GM18907 (cell line): Measurements from ENCODE around the gene RAP1GAP2.
"Not testable (repeated sequence)": the region's sequence is repeated elsewhere in the genome, so short reads cannot be mapped to it uniquely, and the experiment has no call there.

Experiments
- ATAC-seq: cut with Tn5 transposase; IDR thresholded peaks from one replicate; pipeline ENCODE4 v1.9.1; 2021; ENCODE audit warnings: mild to moderate bottlenecking, moderate library complexity; ENCODE audit not compliant: unreplicated experiment

The RAP1GAP2 gene

DNA sequence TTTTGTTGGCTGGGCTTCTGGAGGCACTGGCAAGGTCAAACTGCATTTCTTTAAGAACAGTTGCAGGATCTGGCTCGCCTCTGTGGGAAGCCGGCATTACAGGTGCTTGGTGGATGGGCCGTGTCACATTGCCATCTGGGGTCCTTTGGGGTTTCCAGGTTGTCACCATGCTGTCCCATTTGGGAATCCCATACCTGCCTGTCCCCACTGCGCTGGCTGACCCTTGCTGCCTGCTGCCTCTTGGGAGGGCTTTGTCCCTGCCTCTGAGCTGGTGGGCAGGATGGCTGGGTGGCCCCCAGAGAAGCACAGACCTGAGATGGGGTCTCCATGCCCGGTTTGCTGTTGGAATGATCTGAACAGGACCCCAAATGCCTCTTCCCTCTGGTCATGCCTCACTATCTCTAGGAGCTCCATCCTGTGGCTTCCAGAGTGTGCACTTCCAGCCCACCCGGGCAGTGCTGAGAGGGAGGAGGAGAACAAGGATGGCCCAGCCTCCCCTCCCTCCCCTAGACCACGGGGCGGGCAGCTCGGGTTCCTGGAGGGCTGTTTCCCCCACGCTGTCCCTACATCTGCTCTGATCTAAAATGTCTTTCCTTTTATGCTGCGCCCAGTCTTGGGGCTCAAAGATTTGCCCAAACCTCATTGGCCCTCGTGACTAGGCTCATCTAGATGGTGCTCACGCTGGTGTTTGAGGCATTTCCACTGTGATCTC lies 239.2 kb downstream of the RAP1GAP2 start:
- ATAC-seq, result no peak

DNA sequence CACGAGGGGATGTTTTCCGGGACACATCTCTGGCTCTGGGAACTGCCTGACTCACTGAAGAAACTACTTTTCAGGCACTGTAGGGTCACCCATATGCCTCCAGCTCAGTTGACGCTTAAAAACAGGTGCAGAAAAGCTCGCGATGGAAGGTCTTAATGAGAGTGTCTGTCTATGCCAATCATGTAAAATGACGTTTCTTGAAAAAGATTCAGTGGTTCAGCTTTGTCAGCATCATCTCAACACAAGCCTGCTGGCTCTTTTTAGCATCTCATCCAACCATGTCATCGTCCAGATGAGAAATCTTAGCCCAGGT lies 239.7 kb downstream of the RAP1GAP2 start:
- ATAC-seq, result no peak

DNA sequence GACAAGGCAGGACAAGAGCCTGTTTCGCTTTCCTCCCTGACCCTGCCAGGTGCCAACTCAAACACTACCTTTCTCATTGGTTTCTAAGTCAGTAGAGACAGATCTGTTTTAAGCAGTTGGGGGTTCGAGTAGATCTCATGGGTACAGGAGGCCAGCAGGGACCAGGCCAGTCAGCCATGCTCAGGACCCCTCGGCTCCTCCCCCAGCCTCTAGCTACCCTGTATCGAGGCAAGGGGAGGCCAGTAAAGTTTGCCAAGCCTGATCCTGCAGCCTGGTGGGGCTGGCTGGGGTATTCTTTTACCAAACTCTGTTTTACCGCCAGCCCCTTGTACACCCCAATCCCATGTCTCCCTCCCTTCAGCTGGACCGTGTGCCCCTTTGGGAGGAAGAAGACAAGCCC lies 240.6 kb downstream of the RAP1GAP2 start:
- no peak for ATAC-seq

DNA sequence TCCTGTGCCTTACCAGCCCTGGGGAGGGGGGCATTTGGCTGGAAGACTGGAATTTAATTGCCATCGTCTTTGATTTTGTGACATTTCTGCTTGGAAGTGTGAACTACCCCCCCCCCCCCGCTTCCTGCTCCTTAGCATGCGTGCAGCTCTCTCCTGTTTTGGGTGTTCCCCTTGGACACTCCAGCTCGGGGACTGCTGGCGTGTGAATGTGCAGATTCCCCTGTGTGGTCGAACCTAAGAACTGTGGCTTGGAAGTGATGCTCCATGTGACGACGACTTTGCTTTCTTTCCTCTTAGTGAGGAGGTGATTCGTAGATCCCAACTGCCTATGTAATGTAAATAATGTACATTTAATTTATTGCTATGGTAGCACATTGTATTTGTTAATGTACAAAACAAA lies 241.0 kb downstream of the RAP1GAP2 start:
- no peak for ATAC-seq

DNA sequence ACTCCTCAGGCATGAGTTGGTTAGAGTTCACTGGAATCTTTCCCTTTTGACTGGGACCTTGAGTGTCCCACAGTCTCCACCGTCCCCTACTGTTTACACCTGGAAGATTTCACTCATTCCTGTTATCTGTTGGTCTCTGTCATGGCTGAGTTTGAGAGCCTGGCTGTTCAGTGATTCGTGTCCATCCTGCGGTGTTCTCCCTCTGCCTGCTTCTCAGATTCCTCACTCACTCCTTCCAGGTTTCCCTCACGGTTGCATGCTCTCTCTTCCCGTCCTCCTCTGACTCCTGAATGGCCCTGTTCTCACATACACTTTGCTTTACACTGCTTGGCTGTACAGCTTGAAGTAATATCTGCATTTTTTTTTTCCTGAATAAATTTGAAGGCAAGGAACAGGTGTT lies 242.7 kb downstream of the RAP1GAP2 start:
- ATAC-seq, result no peak

DNA sequence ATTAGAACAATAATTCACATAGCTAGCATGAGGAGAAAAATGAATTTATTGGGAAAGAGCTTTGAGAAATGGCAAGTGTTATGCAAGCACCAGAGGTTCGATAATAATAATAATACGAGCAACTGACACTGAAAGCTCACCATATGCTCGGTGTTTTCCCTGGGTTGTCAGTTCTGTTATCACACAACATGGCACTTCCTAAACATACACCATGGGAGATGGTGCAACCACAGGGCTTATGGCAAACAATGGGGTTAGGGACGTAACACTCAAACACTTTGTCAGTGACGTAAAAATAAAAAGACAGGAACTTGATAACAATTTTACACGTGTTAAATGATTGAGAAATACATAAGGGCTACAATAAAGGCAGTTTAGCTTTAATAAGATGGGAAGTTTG lies 243.5 kb downstream of the RAP1GAP2 start:
- ATAC-seq, result no peak

DNA sequence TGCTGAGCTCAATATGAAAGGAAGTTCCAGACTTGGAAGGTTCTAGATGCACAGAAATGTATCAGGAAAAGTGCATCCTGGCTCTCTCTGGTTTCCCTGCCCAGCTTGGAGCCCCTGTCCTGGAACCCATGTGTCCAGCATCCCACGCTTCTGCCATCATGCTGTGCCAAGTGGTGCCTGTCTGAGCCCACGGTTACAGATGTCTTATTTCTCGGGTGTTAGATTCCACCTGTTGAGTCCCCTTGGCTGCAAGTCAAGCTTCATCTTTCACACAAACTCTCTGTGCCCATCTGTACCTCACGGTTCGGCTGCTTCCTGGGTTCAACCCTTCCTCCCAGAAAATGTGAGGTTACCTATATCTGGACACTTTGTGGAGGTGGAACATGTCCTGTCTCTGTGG lies 244.6 kb downstream of the RAP1GAP2 start:
- ATAC-seq, result no peak

DNA sequence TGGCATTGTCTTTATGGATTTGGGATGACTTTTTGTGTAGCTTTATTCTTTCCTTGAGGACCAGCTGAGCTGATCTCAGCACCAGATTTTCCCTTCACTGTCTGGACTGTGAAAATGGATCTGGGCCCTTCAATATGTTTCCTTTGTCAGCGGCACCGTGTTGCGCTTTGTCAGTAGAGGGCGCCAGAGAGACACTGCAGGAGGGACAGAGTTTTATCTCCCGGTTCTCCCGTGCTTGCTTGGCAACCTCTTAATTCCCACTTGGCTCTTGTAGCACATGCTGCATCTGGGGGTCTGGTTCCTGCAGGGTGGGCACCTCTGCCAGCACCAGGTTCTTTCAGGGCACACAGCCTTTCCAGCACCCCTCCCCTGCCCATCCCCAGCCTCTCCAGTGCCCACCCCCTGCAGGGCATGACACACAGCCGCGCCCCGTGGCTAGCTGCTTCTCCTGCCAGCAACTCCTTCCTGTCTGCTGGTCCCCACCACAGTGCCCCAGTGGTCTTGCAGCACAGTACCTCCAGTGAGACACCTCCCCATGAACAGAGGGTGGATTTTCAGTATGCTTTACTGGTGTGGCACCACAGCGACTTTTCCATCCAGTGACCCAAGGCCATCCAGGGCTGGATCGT lies 247.6 kb downstream of the RAP1GAP2 start:
- no peak for ATAC-seq

DNA sequence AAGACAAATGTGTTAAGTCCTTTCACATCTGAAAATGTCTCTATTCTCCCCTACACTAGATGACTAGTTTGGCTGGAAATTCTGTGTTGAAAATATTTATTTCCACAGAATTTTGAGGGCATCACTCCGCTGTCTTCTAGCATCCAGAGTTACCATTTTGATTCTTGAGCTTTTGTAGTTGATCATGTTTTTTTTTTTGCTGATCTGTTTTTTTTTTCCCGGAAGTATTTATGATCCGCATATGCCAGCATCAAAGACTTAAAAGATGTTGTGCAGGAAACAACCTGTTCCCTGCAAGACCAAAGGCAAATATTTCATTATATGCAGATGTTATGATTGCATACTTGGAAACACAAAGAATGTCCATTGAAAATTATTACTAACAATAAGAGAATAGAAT lies 250.5 kb downstream of the RAP1GAP2 start:
- no peak for ATAC-seq

DNA sequence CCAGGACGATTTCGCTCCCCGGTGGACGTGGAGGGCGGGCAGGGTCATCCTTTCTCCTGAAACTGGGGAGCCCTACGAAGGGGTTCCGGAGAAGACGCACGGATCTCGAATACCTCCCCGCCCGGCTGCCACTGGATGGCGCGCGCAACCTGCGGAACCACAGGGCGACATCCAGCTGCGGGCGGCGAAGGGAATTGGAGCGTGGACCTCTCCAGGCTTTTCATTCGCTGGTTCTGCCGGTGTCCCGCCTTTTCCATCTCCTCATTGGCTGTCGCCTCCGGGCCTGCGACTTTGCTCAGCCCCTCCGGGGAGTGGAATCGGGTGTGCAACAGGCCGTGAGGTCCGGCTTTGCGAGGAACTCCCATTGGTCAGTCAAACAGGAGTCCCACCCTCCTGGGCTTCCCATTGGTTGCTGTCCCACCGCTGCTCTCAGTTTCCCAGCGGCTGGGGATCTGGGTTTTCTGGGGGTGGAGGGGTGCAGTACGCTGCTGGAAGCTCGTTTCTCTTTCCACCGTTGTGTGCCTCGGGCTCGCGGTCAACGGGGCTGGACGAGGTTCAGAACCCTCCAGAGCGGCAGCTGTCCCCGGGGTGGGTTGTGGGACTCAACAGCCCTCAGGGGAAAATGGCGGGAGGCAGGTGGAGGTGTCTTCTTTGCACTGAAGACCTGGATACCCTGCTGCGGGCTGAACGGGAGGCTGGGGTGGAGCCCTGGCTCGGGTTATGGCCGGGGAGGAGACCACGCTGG lies 252.7 kb downstream of the RAP1GAP2 start:
- ATAC-seq, result peak; percentile 97

DNA sequence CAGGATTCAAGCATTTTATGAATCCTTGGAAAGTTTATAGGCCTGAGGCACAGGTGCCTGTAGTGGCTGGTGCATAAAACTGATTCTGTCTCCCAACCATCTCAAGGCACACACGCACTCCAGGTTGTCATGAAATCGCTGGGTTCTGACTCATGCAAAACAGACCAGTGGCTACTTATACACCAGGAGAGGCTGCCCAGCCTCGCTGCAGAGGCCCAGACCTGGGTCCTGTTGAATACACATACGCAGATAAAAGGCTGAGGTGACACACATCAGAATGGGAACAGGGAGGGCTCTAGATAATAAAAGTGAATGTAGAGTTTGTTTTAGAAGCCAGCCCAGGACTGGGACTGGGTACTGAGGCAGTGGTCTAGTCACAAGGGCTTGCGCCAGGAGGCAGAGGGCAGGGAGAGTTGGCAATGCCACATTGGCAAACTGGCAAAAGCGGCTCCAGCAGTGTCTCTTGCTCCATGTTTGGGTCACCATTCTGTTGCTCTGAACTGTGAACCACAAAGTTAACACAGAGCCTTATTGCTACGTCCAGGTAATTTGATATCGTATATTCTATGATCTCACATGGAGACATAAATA lies 253.6 kb downstream of the RAP1GAP2 start:
- ATAC-seq, result no peak

DNA sequence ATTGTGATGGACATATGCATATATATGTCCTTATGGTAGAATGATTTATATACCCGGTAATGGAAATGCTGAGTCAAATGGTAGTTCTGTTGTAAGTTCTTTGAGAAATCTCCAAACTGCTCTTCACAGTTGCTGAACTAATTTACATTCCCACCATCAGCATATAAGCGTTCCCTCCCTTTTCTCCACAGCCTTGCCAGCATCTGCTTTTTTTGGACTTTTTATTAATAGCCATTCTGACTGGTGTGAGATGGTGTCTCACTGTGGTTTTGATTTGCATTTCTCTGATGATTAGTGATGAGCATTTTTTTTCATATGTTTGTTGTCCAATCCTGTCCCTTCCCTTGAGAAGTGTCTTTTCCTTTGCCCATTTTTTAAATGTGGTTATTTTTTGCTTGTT lies 258.6 kb downstream of the RAP1GAP2 start:
- not testable (repeated sequence) for ATAC-seq

DNA sequence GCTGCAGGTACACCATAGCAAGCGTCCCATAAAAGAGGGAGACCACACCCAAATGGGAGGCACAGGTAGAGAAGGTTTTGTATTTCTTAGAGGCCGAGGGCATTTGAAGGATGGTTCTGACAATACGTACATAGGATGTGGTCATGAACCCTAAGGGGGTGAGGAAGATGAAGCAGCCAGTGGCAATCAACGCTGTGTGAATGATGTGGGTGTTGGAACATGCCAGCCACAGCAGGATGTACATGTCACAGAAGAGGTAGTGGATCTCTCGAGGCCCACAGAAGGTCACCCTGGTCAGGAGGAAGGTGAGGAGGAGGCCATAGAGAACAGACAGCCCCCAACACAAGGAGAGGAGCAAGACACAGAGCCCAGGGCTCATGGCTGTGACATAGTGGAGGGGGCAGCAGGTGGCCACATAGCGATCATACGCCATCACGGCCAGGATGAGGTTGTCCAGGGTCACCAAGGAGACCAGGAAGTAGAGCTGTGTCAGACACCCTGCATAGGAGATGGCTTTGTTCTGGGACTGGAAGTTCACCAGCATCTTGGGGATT lies 266.7 kb downstream of the RAP1GAP2 start:
- ATAC-seq, result not testable (repeated sequence)

DNA sequence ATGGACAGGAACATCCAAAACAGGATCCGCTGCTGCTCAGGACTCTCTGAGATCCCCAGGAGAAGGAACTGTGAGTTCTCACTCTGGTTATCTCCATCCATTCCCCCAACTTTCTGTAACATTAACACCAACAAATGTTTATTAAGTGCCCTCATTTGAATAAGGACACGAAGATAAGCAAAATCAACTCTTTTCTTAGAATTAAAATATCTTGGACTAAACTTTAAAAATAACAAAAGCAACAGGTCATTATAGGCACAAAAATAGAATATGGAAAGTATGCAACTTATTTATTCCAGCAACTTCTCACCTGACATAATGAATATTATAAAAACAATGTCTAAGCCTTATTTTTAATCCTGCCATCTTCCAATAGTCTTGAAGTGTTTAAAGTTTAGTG lies 267.3 kb downstream of the RAP1GAP2 start, which contains the start of gene OR1D5:
TSS of gene OR1D5 (minus strand) at position 101 of the 400 bp plus-strand sequence. CDS start at position 101, 0 bp downstream.
- not testable (repeated sequence) for ATAC-seq

DNA sequence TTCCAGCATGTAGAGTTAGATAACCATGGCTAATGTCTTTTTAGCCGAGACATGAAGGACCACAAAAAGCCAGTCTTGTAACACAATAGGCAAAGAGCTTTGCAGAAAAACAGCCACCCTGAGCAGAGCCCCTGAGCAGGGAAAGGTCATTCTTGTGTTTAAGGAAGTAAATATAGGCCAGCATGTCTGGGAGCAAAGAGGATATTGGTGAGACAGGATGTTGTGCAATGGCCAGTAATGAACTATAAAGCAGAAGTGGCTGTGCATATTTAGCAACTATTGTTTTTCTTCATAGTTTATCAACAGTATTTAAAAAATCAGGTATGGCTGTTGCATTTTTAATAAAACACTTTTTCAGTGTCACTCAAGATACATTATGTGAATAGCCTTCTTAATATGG lies 269.0 kb downstream of the RAP1GAP2 start:
- not testable (repeated sequence) for ATAC-seq

DNA sequence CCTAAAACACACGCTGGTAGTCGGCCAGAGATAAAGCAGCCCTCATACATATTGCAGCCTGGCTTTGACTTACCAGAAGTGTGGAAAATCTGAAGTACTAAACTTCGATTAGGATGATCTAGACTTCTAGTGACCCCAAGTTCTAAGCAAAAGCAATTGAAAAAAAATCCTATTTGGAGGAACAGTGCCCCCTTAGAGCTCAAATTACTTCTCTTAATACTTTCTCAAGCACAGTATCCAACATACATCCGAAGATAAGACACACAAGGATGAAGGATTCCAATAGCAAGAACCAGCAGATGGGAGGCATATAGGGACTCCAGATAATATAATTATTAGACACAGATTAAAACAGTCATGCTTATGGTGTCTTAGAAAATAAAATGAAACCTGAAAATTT lies 277.6 kb downstream of the RAP1GAP2 start:
- not testable (repeated sequence) for ATAC-seq
